PC-9 (cell line): ENCODE measurements around the gene SMC3.

Experiments used
- CTCF ChIP-seq: fragments of 200-600 bp; sonication (generic); conservative IDR thresholded peaks from 2 replicates; pipeline ENCODE4 v1.6.1; 2017; ENCODE audit warnings: mixed run types, antibody characterized with exemption, mild to moderate bottlenecking, moderate library complexity
- EZH2 ChIP-seq: fragments of 200-600 bp; sonication (generic); IDR thresholded peaks from 2 replicates; pipeline ENCODE4 v1.8.0; 2017; ENCODE audit warnings: antibody characterized with exemption, low read depth

- TF ChIP-seq CTCF, result peak; percentile 79
- TF ChIP-seq EZH2, result no peak
These were observed 42.8 kb downstream of the SMC3 start for GRCh38 chr10:110610308-110610774.
